ENCODE results near the gene KRT86.

KRT86 gene

DNA sequence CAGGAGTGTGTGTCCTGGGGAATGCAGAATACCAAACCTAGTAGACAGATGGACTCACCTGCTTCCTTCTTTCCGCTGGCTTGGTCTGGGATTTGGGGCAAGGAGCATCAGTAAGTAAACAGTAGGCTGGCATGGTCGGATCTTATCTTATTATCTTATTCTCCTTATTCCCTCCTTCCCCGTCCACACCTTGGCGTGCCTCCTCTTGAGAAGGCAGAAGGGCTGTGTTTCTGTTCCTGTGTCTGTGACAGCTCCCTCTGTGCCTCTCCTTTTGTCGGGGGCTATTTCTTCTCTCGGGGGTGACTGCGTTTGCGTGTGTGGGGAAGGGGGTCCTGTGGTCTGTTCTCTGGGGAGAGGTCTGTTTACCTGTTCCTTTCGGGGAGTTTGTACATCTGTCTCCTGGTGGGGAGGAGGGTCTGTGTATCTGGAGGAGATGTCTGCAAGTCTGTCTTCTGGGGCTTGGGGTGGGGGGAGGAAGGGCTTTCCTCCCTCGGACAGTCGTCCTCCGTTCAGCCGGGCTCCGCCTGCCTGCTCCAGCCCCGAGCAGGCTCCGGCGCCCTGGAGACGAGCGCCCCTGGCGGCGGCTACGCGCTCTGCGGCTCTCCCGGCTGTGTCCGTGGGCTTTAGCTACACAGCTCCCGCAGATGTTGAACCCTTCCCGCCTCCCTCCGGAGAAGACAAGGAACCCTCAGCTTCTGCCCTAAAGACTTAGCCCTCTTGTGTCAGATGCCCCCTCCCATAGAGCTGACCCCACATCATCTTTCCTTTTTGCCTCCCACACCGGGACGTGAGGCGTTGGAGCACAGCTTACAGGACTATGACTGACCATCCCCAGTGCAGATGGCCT lies 4.4 kb downstream of the KRT86 start:
- DNase-seq (ENCODE audit: low read depth), result peak; percentile 72
- TF ChIP-seq, protein P1, sequence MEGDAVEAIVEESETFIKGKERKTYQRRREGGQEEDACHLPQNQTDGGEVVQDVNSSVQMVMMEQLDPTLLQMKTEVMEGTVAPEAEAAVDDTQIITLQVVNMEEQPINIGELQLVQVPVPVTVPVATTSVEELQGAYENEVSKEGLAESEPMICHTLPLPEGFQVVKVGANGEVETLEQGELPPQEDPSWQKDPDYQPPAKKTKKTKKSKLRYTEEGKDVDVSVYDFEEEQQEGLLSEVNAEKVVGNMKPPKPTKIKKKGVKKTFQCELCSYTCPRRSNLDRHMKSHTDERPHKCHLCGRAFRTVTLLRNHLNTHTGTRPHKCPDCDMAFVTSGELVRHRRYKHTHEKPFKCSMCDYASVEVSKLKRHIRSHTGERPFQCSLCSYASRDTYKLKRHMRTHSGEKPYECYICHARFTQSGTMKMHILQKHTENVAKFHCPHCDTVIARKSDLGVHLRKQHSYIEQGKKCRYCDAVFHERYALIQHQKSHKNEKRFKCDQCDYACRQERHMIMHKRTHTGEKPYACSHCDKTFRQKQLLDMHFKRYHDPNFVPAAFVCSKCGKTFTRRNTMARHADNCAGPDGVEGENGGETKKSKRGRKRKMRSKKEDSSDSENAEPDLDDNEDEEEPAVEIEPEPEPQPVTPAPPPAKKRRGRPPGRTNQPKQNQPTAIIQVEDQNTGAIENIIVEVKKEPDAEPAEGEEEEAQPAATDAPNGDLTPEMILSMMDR (conservative IDR thresholded peaks at IDR 0.05; ENCODE audit: low read length), result peak; percentile 73
- peak overlapping the region; percentile 47 for H3K4me3 ChIP-seq (ENCODE audit: low read length)

DNA sequence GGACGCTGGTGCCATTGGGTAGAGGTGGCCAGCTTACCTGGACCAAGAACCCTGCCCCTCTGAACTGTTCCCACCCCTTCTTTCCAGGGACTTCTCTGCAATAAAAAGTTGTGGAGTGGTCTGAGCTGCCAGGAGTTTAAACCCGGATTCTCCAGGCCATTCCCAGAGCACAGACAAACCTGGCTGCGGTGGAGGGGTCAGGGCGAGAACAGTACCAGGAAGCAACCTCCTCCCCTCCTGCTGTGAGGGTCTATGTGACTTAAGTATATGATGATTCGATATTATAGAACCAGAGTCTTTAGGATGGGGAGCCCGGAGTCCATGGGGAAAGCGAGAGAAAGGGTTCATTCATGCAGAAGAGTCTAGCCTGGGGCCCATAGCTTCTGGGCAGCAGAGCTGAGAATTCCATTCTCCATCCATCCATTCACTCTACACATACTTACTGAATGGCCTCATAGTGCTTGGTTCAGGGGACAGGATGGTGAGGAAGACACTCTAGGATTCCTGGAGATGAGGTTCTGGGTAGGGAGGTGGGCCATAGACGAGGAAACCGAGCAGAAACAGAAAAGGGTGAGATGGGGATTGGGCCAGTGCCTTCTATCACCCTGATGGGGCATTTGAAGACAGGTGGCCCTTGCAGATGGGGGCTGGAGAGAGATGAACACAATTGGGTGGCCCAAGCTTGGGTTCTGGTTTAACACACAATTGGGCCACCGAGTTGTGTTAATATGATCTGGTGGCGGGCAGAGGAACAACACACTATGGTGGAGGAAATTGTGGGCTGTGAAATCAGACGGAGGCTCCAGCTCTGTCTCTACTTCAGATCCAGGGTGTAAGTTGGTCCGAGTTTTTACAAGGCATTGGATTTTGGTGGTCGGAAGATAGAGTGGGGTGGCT lies 5.2 kb downstream of the KRT86 start:
- TF ChIP-seq, protein P1 (conservative IDR thresholded peaks at IDR 0.05; ENCODE audit: low read length), result peak; percentile 12; the same call in 1 of the 2 replicates
- DNase-seq (ENCODE audit: low read depth), result peak; percentile 53
- H3K4me3 ChIP-seq (ENCODE audit: low read length), result no peak overlapping the region

DNA sequence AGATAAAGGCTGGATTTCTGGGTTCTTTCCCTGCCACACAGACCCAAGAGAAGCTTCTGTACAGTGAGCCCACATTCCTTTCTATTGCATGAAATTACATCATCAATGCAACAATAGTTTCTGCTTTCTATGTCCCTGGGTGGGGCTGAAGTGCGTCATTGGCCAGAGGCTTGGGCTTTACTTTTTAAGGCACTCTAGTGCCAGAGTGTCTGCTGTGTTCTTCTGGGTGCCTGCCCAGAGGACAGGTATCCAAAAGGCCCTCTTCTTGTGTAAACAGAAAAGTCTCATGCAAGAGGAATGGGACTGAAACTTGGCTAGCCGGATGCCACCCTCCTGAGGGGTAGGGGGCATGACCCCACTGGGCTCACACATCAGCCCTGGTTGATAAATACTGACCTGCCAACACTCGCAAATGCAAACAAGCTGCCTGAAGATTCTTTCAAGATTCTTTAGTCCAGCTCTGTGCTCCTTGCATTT lies 5.9 kb downstream of the KRT86 start:
- TF ChIP-seq, protein P1 (conservative IDR thresholded peaks at IDR 0.05; ENCODE audit: low read length), result no peak
- no peak overlapping the region for H3K4me3 ChIP-seq (ENCODE audit: low read length)
- DNase-seq (ENCODE audit: low read depth), result peak; percentile 97

DNA sequence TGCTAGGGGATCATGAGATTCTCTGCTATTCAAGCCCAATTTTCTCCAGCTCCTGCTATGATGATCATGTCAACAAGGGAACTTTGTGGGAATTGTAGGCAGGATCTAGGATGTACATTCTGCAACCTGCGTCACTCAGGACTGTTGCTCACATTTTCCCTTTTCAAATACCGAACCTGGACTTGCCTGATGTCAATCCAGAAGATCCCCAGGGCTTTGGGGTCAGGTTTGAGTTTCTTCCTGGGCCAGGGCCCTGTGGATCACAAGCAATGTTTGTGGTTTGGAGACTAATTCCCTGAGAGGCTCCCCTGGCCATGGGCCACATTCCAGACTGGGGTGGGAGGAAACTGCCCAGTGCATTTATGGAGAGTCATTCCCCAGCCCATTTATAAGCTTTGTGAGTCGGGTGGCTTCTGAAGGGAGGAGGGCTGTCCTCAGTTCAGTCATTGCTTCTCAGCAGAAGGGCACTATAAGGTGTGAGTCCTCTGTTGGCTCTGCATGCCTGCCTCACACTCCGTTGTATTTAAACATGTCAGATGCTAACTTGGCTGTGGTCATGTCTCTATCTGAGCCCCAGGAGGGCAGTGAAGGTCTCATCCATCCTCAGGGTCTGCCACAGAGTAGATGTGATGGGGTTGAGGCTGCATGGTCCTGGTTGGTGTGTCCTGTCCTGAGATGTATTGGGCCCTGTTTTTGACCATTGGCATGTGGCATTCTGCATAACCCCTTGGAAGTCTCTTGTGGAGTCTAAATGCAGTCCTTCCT lies 6.5 kb downstream of the KRT86 start:
- DNase-seq (ENCODE audit: low read depth), result peak; percentile 99
- no peak overlapping the region for H3K4me3 ChIP-seq (ENCODE audit: low read length)
- TF ChIP-seq, protein P1 (conservative IDR thresholded peaks at IDR 0.05; ENCODE audit: low read length), result 0 out of 2 replicates have a peak, but pooled peaks have one; percentile 1

DNA sequence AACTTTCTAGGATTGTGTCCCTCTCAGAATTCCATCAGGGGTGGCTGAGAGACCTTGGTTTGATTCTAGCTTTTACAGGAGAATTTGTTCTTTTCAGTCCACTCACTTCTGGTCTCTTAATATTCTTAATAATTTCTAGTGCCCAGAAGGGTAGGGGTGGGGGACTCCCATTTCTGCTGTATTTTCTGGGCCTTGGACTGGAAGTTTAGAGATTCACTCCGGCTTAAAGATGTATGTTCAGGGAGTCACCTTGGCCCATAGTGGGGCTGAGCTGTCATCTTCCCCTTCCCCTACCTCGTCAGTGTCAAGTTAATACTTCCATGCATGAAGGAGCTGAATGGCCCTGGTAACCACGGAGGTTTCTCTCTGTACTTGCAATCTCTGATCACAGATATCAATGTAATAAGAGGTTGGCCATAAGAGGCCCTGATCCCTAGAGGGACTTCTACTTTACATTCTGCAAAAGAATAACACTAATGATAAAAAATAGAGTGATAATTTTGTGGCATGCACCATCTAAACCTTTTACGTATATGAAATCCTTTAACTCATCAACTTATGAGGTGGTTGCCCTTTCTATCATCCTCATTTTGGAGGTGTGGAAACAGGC lies 10.2 kb downstream of the KRT86 start:
- H3K4me3 ChIP-seq (ENCODE audit: low read length), result no peak overlapping the region
- DNase-seq (ENCODE audit: low read depth), result no peak
- TF ChIP-seq, protein P1 (conservative IDR thresholded peaks at IDR 0.05; ENCODE audit: low read length), result no peak

DNA sequence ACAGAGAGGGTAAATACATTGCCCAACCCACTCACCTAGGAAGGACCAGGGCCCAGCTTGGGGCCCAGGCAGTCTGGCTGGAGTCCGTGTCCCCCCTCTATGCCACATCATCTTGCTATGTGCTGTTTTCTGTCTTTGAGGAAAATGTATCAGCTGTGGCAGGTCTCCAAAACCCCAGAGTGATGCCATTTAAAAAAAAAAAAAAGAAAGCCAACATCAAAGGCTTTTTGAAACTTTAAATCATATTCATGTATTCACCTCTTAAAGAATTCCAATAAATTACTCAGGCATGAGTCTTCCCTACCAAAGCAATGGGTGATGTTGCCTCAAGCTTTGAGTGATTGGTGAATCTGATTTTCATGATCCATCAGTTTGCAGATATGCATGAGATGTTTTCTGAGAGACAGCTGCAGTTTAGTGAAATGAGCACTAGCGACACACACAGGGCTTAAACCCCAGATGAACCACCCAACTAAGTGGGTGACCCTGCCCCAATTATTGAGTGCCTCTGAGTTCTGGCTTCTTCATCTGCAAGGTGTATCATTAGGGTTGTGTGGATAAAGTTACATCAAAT lies 10.8 kb downstream of the KRT86 start:
- DNase-seq (ENCODE audit: low read depth), result peak; percentile 48
- no peak overlapping the region for H3K4me3 ChIP-seq (ENCODE audit: low read length)
- TF ChIP-seq, protein P1 (conservative IDR thresholded peaks at IDR 0.05; ENCODE audit: low read length), result no peak

Data from AG10803 (cell line).